ENCODE measurements around the gene ZNF787.

GRCh38 chr19:56117889-56118288 lies 3.2 kb downstream of the ZNF787 start:
- TF ChIP-seq POLR2A (IDR thresholded peaks at IDR 0.05; ENCODE audit: low read length) (no peak), GATA1 (IDR thresholded peaks at IDR 0.05; ENCODE audit: low read depth, low read length) (no peak)

All from erythroblast (primary cell).